ENCODE data around the gene FOXP1. TPM values are rescaled to one million over a fixed set of nuclear protein-coding genes. Genes with fewer than 3 reads are reported as not detected.

The FOXP1 gene
- total RNA-seq, 1 donor from 2014 or later = 107 TPM

- H3K79me2 ChIP-seq (ENCODE audit: insufficient read depth, low read length) = peaks cover 56% of the 10 kb centered on the region
- Mint-ChIP-seq H3K4me1 (ENCODE audit: low read depth, unreplicated experiment) (peaks cover 2% of the 10 kb centered on the region), H3K27me3 (ENCODE audit: low read depth, unreplicated experiment) (no peaks in the 10 kb centered on the region), H3K9me3 (ENCODE audit: unreplicated experiment) (no peaks in the 10 kb centered on the region), H3K4me3 (ENCODE audit: unreplicated experiment) (no peak overlapping the region), H3K27ac (ENCODE audit: unreplicated experiment) (no peak overlapping the region), H3K36me3 (ENCODE audit: low read depth, unreplicated experiment) (peaks cover 4% of the 10 kb centered on the region)
- no peaks in the 10 kb centered on the region for H3K27me3 ChIP-seq (ENCODE audit: insufficient read depth, low read length)
- DNase-seq (ENCODE audit: low read depth) = no peak
- FAIRE-seq = no peak
- H3K4me3 ChIP-seq (ENCODE audit: insufficient read depth, low read depth, low read length) = no peak overlapping the region
- TF ChIP-seq EZH2 (IDR thresholded peaks at IDR 0.05; ENCODE audit: insufficient read depth, low read length) (no peak), CTCF (IDR thresholded peaks at IDR 0.05; ENCODE audit: insufficient read depth, low read depth, low read length) (no peak)
- H3K9ac ChIP-seq (ENCODE audit: low read length) = no peak overlapping the region
- H3K9me3 ChIP-seq (ENCODE audit: insufficient read depth, low read depth, low read length) = no peaks in the 10 kb centered on the region
- H2AFZ ChIP-seq (ENCODE audit: low read depth, low read length) = no peak overlapping the region
- H3K36me3 ChIP-seq (ENCODE audit: insufficient read depth, low read length) = peaks cover 6% of the 10 kb centered on the region
- no peak overlapping the region for H3K4me2 ChIP-seq (ENCODE audit: low read length)
- H3K4me1 ChIP-seq (ENCODE audit: insufficient read depth, low read length) = peaks cover 18% of the 10 kb centered on the region
- peaks cover 15% of the 10 kb centered on the region for H4K20me1 ChIP-seq (ENCODE audit: insufficient read depth, low read length)
- H3K27ac ChIP-seq (ENCODE audit: low read depth, low read length) = no peak overlapping the region
Measured at GRCh38 chr3:71092665-71093064, 490.9 kb downstream of the FOXP1 start.

DNA sequence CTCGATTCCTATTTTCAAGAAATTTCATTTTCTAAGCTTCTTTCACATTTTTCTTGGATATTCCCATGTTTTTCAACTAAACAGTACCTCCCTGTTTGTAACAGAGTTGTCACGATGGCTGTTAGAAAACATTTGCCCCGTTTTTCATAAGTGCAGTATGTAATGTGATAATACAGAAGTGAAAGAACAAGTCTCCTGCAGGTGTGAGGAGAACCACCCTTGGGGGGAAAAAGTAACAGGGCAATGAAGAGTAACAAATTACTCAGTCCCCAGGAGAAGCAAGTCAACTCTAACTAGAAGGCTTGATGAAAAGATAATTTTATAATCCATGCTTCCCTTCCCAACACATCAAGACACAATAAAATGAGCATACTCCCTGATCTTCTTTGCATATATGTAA is 493.3 kb downstream of the FOXP1 start:
- Histone ChIP-seq H4K20me1 (ENCODE audit: insufficient read depth, low read length) (peaks cover 24% of the 10 kb centered on the region), H3K27ac (ENCODE audit: low read depth, low read length) (no peak overlapping the region), H3K4me2 (ENCODE audit: low read length) (no peak overlapping the region), H2AFZ (ENCODE audit: low read depth, low read length) (no peak overlapping the region), H3K4me3 (ENCODE audit: insufficient read depth, low read depth, low read length) (no peak overlapping the region), H3K9ac (ENCODE audit: low read length) (no peak overlapping the region), H3K4me1 (ENCODE audit: insufficient read depth, low read length) (peaks cover 29% of the 10 kb centered on the region), H3K36me3 (ENCODE audit: insufficient read depth, low read length) (peaks cover 3% of the 10 kb centered on the region), H3K27me3 (ENCODE audit: insufficient read depth, low read length) (no peaks in the 10 kb centered on the region), H3K9me3 (ENCODE audit: insufficient read depth, low read depth, low read length) (no peaks in the 10 kb centered on the region), H3K79me2 (ENCODE audit: insufficient read depth, low read length) (peaks cover 45% of the 10 kb centered on the region)
- Mint-ChIP-seq H3K27ac (ENCODE audit: unreplicated experiment) (no peak overlapping the region), H3K9me3 (ENCODE audit: unreplicated experiment) (no peaks in the 10 kb centered on the region), H3K4me1 (ENCODE audit: low read depth, unreplicated experiment) (peaks cover 15% of the 10 kb centered on the region), H3K36me3 (ENCODE audit: low read depth, unreplicated experiment) (peaks cover 6% of the 10 kb centered on the region), H3K4me3 (ENCODE audit: unreplicated experiment) (no peak overlapping the region), H3K27me3 (ENCODE audit: low read depth, unreplicated experiment) (no peaks in the 10 kb centered on the region)
- FAIRE-seq (no peak), DNase-seq (ENCODE audit: low read depth) (no peak)
- TF ChIP-seq CTCF (IDR thresholded peaks at IDR 0.05; ENCODE audit: insufficient read depth, low read depth, low read length) (no peak), EZH2 (IDR thresholded peaks at IDR 0.05; ENCODE audit: insufficient read depth, low read length) (no peak)

GRCh38 chr3:71089271-71089847 is 494.2 kb downstream of the FOXP1 start:
- H3K27ac Mint-ChIP-seq (ENCODE audit: unreplicated experiment) = no peak overlapping the region
- no peak overlapping the region for H3K27ac ChIP-seq (ENCODE audit: low read depth, low read length)

More at GRCh38 chr3:71089271-71089847, 494.2 kb downstream of the FOXP1 start:
- DNase-seq (ENCODE audit: low read depth) (no peak), FAIRE-seq (no peak)
- TF ChIP-seq EZH2 (IDR thresholded peaks at IDR 0.05; ENCODE audit: insufficient read depth, low read length) = no peak
- TF ChIP-seq CTCF (IDR thresholded peaks at IDR 0.05; ENCODE audit: insufficient read depth, low read depth, low read length) = no peak
- Histone ChIP-seq H3K79me2 (ENCODE audit: insufficient read depth, low read length) (peaks cover 48% of the 10 kb centered on the region), H3K4me1 (ENCODE audit: insufficient read depth, low read length) (peaks cover 30% of the 10 kb centered on the region), H3K4me3 (ENCODE audit: insufficient read depth, low read depth, low read length) (no peak overlapping the region), H3K36me3 (ENCODE audit: insufficient read depth, low read length) (no peaks in the 10 kb centered on the region), H3K4me2 (ENCODE audit: low read length) (no peak overlapping the region), H3K9ac (ENCODE audit: low read length) (no peak overlapping the region), H3K9me3 (ENCODE audit: insufficient read depth, low read depth, low read length) (no peaks in the 10 kb centered on the region), H3K27me3 (ENCODE audit: insufficient read depth, low read length) (no peaks in the 10 kb centered on the region), H2AFZ (ENCODE audit: low read depth, low read length) (no peak overlapping the region), H4K20me1 (ENCODE audit: insufficient read depth, low read length) (peaks cover 30% of the 10 kb centered on the region)
- Mint-ChIP-seq H3K9me3 (ENCODE audit: unreplicated experiment) (no peaks in the 10 kb centered on the region), H3K36me3 (ENCODE audit: low read depth, unreplicated experiment) (peaks cover 5% of the 10 kb centered on the region), H3K4me1 (ENCODE audit: low read depth, unreplicated experiment) (peaks cover 16% of the 10 kb centered on the region), H3K27me3 (ENCODE audit: low read depth, unreplicated experiment) (no peaks in the 10 kb centered on the region), H3K4me3 (ENCODE audit: unreplicated experiment) (no peak overlapping the region)

Measured in astrocyte (in vitro differentiated cells and primary cell).